Measurements from ENCODE around the gene GALNS. TPM values are rescaled to one million over a fixed set of nuclear protein-coding genes. Genes with fewer than 3 reads are reported as not detected.
A peak's percentile ranks its signal among the peaks of the same experiment; 100 is the strongest.

The GALNS gene
- polyA plus RNA-seq, 1 experiment: 11.6 TPM

- H3K27ac ChIP-seq (ENCODE audit: low read depth, low read length): peak overlapping the region; percentile 83
- no peaks in the 10 kb centered on the region; the same call in 1 of the 2 replicates for H3K9me3 ChIP-seq (ENCODE audit: control insufficient read depth, insufficient read depth, low read length)
- ChIA-PET CTCF (interaction anchor here (2.5 kb wide), 1 partner anchor 34 kb away, joined by 12 read pairs; no protein-coding TSS in a partner anchor), POLR2A (interaction anchor here (1.0 to 3.0 kb wide), 5 partner anchors 8 to 41 kb away, joined by 3 to 35 read pairs (median 4); partner anchors contain the start of genes APRT and PIEZO1)
- TF ChIP-seq CTCF (IDR thresholded peaks at IDR 0.05; ENCODE audit: low read depth, low read length): no peak
- H3K4me3 ChIP-seq (ENCODE audit: low read depth, low read length): no peak overlapping the region; the same call in 1 of the 2 replicates
- DNase-seq (ENCODE audit: low read depth, low spot score): no peak
- H3K27me3 ChIP-seq (ENCODE audit: control insufficient read depth, insufficient read depth, low read length): no peaks in the 10 kb centered on the region
Measured at GRCh38 chr16:88771294-88771772, 85.4 kb downstream of the GALNS start.

GRCh38 chr16:88770461-88771293 is 86.1 kb downstream of the GALNS start:
- ChIA-PET POLR2A (interaction anchor here (1.0 to 3.0 kb wide), 5 partner anchors 9 to 42 kb away, joined by 3 to 35 read pairs (median 4); partner anchors contain the start of genes APRT and PIEZO1), CTCF (interaction anchor here (2.5 kb wide), 1 partner anchor 33 kb away, joined by 12 read pairs; no protein-coding TSS in a partner anchor)
- no peaks in the 10 kb centered on the region; the same call in 1 of the 2 replicates for H3K9me3 ChIP-seq (ENCODE audit: control insufficient read depth, insufficient read depth, low read length)
- peak overlapping the region; percentile 83 for H3K27ac ChIP-seq (ENCODE audit: low read depth, low read length)
- peak overlapping the region; percentile 25 for H3K4me3 ChIP-seq (ENCODE audit: low read depth, low read length)
- no peaks in the 10 kb centered on the region for H3K27me3 ChIP-seq (ENCODE audit: control insufficient read depth, insufficient read depth, low read length)
- TF ChIP-seq CTCF (IDR thresholded peaks at IDR 0.05; ENCODE audit: low read depth, low read length): no peak
- DNase-seq (ENCODE audit: low read depth, low spot score): peak; percentile 63

GRCh38 chr16:88769617-88770460 is 86.9 kb downstream of the GALNS start:
- Histone ChIP-seq H3K27ac (ENCODE audit: low read depth, low read length) (peak overlapping the region; percentile 83), H3K4me3 (ENCODE audit: low read depth, low read length) (peak overlapping the region; percentile 25), H3K27me3 (ENCODE audit: control insufficient read depth, insufficient read depth, low read length) (no peaks in the 10 kb centered on the region), H3K9me3 (ENCODE audit: control insufficient read depth, insufficient read depth, low read length) (no peaks in the 10 kb centered on the region; the same call in 1 of the 2 replicates)
- ChIA-PET CTCF (interaction anchor here (1.1 to 2.5 kb wide), 2 partner anchors 27 to 33 kb away, joined by 3 to 12 read pairs; no protein-coding TSS in a partner anchor), POLR2A (interaction anchor here (1.1 kb wide), 2 partner anchors 9 to 42 kb away, joined by 4 read pairs; partner anchors contain the start of gene APRT)
- DNase-seq (ENCODE audit: low read depth, low spot score): no peak
- TF ChIP-seq CTCF (IDR thresholded peaks at IDR 0.05; ENCODE audit: low read depth, low read length): no peak

GRCh38 chr16:88768071-88768783 is 88.5 kb downstream of the GALNS start:
- CTCF ChIA-PET: interaction anchor here (0.6 to 2.7 kb wide), 3 partner anchors 16 to 31 kb away, joined by 4 to 12 read pairs (median 4); no protein-coding TSS in a partner anchor
- Histone ChIP-seq H3K27ac (ENCODE audit: low read depth, low read length) (peak overlapping the region; percentile 57), H3K4me3 (ENCODE audit: low read depth, low read length) (peak overlapping the region; percentile 3), H3K9me3 (ENCODE audit: control insufficient read depth, insufficient read depth, low read length) (no peaks in the 10 kb centered on the region; the same call in 1 of the 2 replicates), H3K27me3 (ENCODE audit: control insufficient read depth, insufficient read depth, low read length) (no peaks in the 10 kb centered on the region)
- POLR2A ChIA-PET: interaction anchor here (0.6 to 0.7 kb wide), 3 partner anchors 9 to 56 kb away, joined by 3 to 4 read pairs (median 3); partner anchors contain the start of gene PIEZO1
- TF ChIP-seq CTCF (IDR thresholded peaks at IDR 0.05; ENCODE audit: low read depth, low read length): no peak
- DNase-seq (ENCODE audit: low read depth, low spot score): no peak

Data from AG04450 (cell line).